Fibroblast of mammary gland (primary cell): Measurements from ENCODE around the gene TUB.

ENCODE experiments used
- DNase-seq: peaks from one replicate; pipeline ENCODE4 v3.0.0-alpha.2; 2010; ENCODE audit warnings: low read depth
- H3K4me3 ChIP-seq: 2 replicates; pipeline ENCODE4 v1.5.1; 2011; ENCODE audit warnings: low read depth, mild to moderate bottlenecking, low read length, moderate library complexity; ENCODE audit not compliant: control insufficient read depth
- CTCF ChIP-seq: conservative IDR thresholded peaks from 2 replicates; pipeline ENCODE4 v1.5.1; 2011; ENCODE audit warnings: low read depth, low read length, inconsistent platforms; ENCODE audit not compliant: control insufficient read depth, insufficient read depth

Gene TUB

DNA sequence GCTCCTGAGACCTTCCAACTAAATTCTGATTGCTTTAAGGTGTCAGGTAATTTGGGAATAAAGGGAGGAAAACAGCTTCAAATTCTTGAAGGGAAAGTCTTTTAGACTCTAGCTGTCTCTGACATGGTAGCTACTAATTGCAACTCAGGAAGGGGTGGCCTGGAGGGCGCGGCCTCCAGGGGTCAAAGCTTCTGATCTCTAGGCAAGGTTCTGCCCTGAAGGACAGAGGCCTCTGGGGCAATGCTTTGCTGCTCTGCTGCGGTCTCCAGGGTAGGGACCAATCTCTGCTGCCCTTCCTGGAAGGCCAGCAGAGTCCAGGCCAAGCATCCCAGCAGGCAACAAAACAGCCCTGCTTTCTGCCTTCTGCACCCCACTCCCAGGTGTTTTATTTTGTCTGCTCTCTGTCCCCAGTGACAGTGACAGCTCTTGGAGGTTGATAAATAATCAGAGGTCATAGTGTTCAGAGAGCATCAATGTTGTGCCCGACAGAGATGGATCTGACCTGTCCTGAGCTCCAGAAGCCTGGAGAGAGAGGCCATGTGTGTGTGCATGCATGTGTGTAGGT is 1.8 kb upstream of the TUB start:
- no peak for TF ChIP-seq CTCF
- no peak for DNase-seq

DNA sequence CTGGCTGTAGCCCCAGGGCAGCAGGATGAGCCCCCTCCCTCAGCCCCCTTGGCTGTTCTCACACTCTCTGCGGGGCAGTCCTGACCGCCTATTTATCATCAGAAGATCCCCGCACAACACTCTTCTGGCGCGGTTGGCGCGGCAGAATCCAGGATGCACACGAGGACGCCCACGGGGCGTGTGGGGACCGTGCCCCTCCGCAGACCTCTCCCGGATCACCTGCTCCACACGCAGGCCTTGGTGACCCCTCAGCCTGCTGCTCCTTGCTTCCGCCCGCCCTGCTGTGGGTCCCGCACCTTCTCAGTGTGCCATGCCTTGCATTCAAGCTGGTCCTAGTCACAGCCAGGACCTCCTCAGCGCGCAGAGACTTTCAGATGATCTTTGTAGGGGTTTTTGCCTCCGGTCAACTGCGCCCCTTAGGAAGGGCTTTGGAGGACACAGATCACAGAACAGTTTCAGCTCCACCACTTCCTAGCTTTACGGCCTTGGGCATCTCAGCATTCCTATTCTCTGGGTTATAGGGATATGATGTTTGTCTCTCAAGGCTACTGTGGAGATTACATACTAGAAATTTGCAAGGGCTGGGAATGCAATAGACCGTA is 841 bp upstream of the TUB start:
- H3K4me3 ChIP-seq, result peak overlapping the region; percentile 50
- no peak for DNase-seq
- no peak for TF ChIP-seq CTCF

More for the DNA sequence above, 1.8 kb upstream of the TUB start:
- no peak overlapping the region for H3K4me3 ChIP-seq

GRCh38 chr11:8081591-8082250 is 710 bp downstream of the TUB start:
- no peak for TF ChIP-seq CTCF
- DNase-seq, result no peak
- peak overlapping the region; percentile 49 for H3K4me3 ChIP-seq

DNA sequence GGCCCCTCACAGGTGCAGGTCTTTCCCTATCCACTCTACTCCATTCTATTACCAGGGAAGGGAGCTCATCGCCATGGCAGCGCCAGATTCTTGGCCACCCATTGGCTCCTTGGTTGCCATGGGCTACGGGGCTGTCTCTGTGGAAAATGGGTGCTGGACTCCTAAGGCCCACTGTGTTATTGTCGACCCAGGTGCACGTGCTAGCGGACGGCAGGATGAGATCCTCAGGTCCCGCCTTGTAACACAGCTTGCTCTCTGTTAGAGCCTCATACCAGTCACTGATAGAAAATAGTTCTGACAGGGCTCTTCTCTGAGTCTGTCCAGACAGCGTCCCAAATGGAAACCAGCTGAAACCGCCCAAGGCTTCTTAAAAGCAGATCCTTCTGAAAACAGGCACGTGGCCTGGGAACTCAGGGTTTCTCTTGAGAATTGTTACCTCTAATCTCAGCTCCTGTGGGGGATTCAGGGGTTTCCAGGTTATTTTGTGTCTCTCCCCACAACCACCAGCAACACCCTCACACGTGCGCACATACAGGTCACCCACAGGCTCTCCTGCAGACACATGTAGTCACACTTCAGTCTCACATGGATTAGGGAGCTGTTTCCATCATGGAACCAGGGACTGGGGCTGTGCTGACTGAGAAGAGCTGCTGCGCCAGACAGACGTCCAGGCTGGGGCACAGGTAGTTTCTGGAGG is 1.5 kb downstream of the TUB start:
- peak; percentile 31 for DNase-seq
- no peak overlapping the region for H3K4me3 ChIP-seq
- no peak for TF ChIP-seq CTCF

DNA sequence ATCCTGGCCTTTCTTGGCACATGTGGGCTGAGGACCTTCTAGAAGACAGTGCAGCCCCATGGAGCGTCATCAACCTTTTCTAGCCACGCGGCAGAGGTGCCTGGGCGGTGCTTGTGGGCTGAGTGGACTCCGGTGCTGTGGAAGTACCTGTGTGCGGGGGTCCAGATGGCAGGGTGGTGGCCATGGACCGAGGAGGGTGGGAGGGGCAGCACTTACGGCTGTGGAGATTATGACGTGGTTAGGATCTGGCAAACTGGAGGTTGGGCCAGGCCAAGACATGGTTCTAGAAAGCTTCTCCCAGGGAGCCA is 2.0 kb downstream of the TUB start:
- no peak overlapping the region for H3K4me3 ChIP-seq
- no peak for DNase-seq
- TF ChIP-seq CTCF, result no peak

DNA sequence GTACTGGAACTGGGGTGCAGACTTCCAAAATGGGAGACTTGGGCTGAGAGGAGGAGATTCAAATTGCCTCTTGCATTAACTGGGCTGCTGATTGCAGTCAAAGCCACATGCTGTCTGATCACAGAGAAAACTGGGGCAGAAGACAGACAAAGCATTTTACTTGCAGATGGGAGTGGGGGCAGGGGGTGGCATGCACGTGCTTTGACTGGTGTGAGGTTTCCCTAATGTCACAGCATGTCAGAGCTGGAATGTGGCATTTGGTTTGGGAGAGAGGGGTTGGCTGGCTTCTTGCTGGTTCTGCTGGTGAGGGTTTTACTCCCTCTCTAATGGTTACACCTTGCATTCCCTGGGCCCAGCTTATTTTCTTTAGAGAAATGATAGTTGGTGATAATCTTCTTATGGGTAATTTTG is 2.9 kb downstream of the TUB start:
- no peak overlapping the region for H3K4me3 ChIP-seq
- TF ChIP-seq CTCF, result no peak
- DNase-seq, result no peak
